Activated T-cell treated with anti-CD3 and anti-CD28 coated beads for 48 hours (primary cell): ENCODE data around the gene FAM234B.
"Not testable (repeated sequence)": the region's sequence is repeated elsewhere in the genome, so short reads cannot be mapped to it uniquely, and the experiment has no call there.

Experiments
- DNase-seq: peaks from one replicate; pipeline ENCODE4 v3.0.0-alpha.2; 2020; ENCODE audit warnings: low read depth

The FAM234B gene

DNA sequence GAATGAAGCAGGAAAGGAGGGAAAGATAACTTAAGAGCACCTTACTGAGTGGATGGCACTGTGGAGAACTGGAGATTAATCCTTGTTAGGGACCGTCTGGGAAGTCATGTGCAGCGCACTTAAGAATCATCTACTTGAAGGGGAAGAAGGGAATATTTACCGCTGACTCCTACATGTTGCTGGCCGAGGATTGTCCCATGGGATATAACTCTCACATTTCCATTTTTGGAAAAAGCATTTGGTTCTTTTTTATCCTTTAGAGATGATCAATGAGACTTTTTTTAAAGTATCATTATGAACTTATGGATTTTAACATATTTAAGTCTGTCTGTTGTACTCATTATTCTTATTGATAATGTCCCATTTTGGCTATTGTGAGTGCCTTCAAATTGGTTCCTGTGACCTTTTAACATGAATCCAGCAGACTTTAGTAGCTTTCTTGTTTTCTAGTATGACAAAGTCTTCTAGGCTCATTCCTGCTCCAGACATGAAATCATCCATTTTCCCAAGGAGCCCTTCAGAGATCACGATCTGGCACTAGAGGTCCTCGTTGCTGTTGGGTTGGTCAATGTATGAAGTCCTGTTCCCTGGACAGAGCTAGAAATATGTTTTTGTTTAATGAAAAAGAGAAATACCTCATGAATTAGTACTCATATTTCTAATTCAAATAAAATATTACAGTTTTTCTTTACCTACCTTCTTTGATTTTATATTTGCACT lies 20.2 kb upstream of the FAM234B start:
- DNase-seq: no peak

DNA sequence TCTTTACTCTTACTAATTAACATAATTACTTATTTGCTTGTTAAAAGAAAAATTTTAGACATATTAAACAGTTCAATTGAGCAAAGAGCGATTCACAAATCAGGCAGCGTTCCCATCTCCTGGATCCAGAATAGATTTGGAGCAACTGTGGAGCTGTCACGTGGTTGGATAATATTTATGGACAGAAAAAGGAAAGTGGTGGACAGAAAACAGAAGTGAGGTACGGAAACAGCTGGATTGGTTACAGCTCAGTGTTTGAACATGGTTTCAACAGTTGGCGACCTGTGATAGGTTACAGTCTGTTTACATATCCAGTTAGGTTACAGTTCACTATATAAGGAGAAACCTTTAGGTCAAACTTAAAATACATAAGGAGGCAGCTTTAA lies 19.7 kb upstream of the FAM234B start:
- DNase-seq: no peak

DNA sequence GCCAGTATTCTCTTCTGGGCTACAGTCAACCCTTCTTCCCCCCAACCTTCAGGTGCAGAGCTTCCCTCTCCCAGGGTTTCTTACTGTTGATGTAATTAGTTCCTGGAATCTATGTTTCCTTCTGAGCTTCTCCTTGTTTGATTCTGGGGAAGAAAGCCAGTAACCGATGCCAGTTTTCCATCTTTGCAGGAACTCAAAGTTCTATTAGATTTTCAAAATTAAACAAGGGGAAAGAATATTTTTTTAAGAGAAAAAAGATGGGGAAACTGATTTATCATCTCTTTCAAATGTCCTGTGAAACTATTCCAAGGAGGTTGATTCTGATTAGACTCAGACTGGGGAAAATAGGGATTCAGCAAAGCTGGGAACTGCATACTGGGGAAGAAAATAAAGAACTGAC lies 17.9 kb upstream of the FAM234B start:
- no peak for DNase-seq

DNA sequence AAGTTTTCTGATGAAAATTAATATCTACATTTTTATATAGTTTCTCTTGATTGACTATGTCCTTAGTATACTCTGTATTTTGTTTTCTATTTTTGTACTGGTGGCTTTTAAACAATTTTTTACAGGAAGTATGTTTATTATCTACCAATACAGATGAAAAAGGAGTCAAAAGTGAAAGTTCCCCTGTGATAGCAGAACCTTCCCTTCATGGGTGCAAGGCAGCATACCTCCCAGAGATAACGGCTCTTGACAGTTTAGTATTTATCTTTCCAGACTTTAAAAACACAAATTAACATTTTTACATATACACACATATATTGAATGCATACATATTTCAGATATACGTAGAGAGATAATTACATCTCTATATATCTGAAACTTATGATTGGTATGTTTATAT lies 17.1 kb upstream of the FAM234B start:
- DNase-seq: no peak

DNA sequence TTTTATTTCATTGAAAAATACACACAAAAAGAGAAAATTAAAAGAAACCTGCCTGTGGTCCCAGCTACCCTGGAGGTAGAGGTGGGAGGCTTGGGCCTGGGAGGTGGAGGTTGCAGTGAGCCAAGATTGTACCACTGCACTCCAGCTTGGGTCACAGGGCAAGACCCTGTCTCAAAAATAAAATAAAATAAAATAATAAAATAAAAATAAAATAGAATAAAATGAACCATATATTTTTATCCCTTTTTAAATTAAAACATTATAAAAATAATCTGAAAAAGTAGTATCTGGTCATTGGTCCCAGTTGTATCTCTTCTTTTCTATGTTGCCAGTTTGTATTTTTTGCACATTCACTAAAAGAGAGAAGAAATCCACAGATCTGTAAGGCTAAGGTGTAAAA lies 16.7 kb upstream of the FAM234B start:
- no peak for DNase-seq

DNA sequence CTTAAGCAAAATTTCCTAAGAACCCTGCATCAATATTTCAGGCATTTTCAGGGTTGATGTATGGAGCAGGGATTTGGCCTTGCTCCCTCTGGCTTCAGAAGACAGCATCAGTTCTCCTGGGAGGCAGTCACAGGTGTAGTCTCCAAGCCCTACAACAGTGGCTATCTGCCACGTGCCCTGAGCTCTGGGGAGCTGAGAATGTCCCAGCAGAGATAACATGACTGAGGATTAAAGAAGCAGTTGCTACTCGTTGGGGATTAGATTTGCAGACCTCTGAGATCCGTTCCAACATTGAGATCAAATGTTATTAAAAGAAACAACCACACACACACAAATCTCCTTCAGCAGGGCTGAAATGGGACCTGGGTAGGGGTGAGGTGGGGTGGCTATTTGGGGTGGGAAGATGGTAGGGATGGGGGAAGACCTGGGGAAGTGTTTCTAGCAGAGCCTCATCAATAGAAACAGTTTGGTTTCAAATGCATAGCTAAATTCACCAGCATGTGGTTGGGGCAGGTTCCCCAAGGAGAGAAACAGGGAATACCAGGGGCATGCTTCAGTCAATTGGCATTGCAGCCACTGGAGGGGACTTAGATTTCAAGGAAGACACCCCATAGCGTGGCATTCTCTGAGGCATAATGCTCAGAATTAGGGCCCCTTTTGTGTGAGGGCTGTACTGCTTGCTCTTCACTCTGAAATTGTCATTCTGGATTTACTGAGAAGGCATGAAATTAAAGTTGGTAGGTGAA lies 15.2 kb upstream of the FAM234B start:
- no peak for DNase-seq

DNA sequence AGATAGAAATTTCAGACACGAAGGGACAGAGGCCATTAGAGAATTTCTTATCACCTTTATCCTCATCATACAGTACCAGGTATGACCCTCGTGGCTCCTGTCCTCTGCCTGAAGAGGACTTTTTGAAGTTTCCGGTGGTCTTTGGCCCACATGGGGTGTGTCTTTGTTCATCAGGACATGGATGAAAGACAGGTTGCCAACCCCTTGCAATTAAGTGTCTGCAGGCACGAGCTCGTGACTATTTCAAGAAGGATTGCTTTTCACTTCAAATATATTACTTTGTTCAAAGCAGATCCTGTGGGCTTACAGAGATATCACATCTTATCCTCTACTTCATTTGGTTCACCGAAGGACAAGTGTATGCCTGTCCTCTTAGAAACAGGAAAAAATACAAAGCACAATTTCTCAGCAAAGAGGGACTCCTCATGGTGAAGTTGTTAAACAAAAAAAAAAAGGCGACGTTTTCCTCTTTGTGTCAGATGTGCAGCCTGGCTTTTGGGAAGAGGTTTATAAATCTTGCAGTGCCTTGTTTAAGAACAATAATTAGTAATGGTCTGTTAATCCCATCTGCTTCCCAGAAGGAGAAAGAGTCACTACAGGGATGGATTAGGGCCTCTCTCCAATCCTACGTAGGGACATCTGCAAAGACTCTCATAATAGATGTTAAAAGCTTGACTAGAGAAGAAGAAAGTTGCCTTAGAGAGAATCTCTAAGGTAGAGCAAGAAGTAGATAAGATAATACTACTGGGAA lies 13.5 kb upstream of the FAM234B start:
- no peak for DNase-seq

DNA sequence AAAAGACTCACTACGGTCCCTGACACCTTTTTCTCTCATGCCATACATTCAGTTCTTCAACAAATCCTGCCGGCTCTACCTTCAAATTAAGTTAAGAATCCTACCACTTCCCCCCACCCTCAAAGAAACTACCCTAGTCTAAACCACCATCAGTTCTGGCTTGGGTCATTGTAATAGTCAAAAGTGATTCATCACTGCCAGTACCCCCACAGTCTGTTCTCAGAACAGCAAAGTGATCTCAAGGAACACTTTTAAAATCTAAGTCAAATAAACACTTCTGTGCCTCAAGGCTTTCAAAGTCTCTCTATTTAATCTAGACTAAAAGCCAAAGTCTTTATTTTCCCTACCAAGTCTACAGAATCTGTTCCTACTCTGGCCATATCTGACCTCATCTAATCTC lies 12.0 kb upstream of the FAM234B start:
- DNase-seq: no peak

DNA sequence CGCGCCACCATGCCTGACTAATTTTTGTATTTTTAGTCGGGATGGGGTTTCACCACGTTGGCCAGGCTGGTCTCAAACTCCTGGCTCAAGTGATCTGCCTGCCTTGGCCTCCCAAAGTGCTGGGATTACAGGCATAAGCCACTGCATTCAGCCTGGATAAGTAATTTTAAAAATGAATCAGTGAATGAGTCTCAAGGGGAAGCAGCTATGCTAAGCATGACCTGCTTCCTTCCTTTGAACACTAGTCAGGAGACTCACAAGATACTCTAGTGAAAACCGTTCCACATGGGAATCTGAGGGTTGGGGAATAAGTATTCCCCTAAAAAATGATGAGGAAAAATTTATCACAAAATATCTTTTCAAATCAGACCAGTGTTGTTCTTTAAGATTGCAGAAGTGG lies 10.7 kb upstream of the FAM234B start:
- no peak for DNase-seq

DNA sequence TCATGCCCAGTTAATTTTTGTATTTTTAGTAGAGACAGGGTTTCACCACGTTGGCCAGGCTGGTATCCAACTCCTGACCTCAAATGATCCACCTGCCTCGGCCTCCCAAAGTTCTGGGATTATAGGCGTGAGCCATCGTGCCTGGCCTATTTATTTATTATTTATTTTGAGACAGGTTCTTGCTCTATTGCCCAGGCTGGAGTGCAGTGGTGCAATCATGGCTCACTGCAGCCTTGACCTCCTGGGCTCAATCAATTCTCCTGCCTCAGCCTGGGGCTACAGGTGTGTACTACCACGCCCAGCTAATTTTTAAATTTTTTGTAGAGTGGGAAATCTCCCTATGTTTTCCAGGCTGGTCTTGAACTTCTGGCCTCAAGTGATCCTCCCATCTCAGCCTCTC lies 8.8 kb upstream of the FAM234B start:
- DNase-seq: not testable (repeated sequence)

DNA sequence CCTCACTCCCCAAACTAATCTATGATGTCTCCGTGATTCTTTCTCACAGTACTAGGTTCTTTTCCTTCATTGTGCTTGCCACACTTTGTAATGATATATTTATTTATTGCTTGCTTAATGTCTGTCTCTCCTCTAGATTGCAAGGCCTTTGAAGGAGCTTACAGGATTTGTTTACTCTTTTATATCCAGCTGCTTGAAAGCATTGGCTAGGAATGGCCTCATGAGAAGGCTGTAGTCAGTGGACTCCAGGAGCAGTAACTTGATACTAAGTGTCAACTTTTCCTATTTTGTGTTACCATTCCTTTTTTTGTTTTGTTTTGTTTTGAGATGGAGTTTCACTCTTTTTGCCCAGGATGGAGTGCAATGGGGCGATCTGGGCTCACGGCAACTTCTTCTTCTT lies 7.3 kb upstream of the FAM234B start:
- no peak for DNase-seq

DNA sequence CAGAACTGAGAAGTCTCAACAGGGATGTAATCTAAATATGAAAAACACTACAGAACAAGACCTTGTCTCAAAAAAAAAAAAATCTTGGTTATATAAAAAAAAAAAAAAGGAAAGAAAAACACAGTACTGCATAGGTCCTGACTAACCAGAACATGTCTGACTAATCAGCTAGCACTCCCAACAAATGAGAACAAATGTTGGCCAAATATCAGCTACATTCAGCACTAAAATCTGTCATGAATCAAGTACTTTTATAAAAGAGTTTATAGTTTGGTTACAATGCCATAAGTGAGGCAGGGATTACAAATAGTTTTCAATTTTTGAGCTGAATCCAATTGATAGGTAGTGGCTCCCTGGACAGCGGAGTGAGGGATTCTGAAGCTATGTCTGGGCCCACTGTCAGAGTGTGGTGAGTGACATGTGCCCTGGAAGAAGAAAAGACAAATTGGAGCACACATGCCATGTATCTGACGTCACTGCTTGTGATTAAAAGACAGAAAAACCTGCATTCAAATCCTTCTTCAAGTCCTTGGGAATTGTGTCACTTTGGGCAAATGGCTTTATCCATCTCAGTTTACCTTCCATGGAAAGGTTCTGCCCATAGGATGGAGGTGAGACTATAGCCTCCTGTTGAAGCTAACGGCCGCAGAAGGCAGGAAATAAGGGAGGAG lies 5.6 kb upstream of the FAM234B start:
- DNase-seq: no peak

DNA sequence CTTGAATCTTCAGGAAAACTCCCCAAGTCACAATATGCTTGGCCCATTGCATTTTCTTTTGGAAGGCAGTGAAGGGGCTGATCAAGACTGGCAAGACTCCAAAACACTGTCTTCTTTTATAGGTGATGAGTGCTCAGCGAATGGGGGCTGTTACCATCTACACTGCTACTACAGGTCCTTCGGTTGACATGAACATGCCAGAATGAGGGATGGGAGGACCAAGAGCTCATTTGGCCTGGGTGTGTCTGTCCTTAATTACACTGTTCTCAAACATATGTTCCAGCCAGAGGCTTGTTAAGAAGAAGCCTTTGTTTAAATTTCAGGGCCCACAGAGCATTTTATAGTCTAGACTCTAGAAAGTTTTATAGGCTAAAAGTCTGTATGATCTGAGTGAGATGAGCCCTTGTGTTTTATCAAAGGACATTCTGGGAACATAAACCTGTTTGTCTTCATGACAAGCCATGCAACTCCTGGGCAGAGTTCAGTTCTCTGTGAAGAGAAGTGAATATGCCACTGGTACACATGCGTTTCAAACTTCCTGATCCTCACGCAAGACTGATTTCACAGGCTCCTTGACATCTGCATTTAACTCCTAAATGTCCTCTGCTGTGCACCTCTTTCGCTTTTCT lies 4.7 kb upstream of the FAM234B start:
- DNase-seq: no peak

DNA sequence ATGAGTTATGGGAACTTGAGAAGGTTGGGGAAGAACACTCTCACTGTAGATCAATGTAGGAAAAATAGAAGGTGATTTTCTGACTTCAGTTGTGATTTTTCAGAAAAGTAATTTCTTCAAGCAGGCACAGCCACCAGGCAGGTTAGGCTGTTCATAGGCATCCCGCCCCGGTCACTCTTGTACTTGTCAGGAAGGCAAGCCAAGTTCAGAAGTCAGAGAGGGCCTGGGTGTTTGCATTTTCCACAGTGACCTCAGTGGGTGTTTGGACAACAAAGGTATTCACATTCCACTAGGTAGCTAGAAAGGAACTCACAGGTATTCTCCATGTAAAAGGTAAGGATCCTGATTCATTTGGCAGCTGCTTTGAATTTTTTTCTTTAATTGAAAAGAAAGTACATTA lies 3.0 kb upstream of the FAM234B start:
- no peak for DNase-seq

DNA sequence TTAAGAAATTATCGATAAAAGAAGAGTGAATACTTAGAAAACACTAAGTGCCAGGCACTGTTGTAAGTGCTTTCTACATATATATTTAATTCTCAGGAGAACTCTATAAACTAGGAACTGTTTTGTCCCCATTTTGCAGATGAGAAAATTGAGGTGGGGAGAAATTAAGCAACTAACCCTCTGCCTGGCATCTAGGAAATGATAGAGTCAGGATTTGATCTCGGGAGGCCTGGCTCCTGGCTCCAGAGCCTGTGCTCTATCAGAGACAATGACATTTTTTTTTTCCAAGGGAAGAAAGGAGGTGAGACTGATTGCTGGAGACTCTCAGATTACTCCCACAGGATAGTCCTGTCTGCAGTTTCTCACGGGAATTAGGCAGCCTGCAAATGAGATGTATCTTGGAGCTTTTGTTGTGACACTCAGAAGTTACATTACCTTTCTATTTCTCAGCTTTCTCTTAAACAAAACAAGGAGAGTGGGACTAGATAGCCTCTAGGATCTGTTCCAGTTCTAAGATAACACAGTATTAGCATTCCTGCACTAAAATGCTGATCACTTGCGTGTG lies 1.4 kb upstream of the FAM234B start:
- no peak for DNase-seq

DNA sequence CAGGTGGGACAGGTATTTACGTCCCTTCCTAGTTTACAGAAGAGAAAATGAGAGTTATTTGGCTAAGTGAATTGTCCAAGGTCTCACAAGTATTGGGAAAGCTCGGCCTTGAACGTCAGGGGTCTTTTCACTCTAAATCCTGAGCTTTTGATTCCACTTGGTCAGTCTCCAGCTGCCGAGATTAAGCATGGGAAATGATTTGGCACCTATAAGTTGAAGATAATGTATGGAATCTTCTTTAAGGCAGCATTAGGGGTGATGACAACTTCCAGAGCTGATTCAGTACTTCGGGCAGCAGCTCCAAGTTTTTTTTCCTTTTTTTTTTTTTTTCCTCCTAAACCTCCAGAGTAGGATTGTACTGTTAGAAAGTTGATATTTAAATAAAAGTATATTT lies 722 bp downstream of the FAM234B start:
- no peak for DNase-seq

DNA sequence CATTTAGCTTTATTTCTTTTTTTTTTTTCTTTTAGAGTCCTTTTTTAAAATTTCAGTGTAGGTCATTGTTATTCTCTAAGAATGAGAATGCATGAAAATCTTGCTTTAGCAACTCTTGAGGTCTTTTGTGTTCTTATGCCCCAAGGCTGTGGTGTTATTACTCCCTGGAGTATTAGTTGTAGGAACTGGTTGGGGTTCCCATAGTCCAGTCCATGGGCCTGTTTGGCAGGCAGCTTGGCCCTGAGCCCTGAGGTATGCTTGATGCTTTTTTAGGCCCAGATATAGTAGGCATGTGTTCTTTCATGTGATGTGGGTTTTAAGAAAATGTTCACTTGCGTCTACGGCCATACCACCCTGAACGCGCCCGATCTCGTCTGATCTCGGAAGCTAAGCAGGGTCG lies 1.6 kb downstream of the FAM234B start:
- DNase-seq: no peak

DNA sequence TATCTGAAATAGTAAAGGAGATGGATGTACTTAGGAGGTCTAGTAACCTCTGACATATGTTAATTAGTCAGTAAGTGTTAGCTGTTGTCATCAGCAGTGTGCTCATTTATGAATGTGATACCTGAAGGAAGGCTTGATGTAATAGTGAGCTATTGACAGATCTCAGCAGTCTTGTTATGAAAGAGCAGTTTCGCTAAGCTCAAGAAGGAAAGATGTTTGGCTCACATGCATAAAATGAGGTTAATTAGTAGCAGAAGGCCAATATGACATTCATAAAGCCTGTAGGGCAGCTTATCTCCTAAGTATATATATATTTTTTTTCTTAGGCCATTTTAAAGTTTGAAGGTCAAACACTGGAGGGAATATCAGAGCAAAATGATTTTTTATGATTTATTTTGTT lies 2.8 kb downstream of the FAM234B start:
- DNase-seq: no peak

DNA sequence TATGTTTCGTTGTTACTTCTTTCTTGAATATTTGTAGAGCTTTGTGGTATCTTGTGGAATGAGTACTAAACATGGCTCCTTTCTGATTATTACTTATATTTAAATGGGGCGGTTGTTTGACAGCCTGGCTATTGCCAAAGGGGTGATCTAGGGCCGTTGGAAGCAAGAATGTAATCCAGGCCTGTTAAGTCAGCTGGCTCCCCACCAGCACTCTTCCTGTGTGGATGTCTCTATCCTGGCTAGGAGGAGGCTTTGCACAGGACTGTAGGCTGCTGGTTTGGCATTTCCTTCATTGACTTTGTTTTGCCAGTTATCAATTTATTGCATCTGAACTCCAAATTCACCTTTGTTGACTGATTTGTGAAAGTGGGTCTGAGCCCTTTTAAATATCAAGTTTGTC lies 5.6 kb downstream of the FAM234B start:
- no peak for DNase-seq

DNA sequence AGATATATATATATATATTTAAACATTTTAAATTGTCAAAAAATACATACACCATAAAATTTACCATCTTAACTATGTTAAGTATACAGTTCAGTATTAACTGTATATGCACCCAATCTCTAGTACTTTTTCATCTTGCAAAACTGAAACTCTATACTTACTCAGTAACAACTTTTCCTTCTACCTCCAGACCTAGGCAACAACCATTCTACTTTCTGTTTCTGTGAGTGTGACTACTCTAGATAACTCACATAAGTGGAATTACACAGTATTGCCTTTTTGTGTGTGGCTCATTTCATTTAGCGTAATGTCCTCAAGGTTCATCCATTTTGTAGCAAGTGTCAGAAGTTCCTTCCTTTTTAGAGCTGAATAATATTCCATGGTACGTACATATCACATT lies 8.2 kb downstream of the FAM234B start:
- no peak for DNase-seq

DNA sequence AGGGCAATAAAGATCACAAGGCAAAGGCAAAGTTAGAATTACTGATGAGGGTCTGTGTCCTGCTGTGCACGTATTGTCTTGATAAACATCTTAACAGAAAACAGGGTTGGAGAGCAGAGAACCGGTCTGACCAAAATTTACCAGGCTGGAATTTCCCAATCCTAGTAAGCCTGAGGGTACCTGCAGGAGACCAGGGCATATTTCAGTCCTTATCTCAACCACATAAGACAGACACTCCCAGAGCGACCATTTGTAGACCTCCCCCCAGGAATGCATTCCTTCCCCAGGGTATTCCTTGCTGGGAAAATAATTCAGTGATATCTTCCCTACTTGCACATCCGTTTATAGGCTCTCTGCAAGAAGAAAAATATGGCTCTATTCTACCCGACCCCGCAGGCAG lies 9.4 kb downstream of the FAM234B start:
- DNase-seq: not testable (repeated sequence)

DNA sequence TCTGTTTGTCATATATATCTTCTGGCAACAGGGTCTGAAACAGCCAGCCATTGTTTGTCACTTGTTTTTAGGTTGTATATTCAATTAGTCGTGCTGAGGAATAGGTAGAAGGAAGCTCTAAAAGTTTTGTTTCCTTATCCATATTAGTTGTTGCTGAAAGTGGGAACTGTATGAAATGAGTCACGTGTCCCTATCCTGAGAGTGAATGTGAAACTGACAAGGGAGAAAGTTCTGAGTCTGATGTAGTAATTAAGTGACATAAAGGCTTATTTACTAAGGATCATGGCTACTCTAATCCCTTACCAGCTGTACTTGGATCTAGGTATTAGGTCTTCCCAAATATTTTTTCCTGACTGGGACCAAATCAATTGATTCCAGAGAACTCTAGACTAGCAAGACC lies 16.4 kb downstream of the FAM234B start:
- DNase-seq: no peak
